ENCODE data around the gene CALU.

Gene CALU

DNA sequence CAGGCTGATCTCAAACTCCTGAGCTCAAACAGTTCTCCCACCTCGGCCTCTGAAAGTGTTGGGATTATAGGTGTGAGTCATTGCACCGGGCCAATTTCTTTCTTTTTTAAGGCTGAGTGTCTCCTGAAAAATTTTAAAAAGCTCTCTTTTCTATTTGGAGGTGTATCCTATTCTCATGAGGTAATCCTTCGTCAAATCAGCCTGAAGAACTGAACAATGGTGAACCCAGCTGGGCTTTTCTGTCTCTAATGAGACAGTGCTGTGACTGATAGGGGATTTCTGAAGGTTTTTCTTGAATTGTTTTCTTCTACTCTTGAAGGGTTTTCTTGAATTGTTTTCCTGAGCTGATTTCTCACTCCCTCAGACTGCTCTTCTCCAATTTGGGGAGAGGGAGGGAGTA is 30.9 kb upstream of the CALU start:
- Histone ChIP-seq H3K36me3 (ENCODE audit: insufficient read depth, low read length) (no peaks in the 10 kb centered on the region), H2AFZ (ENCODE audit: low read depth, low read length) (no peak overlapping the region), H3K4me1 (ENCODE audit: insufficient read depth, low read length) (no peaks in the 10 kb centered on the region), H3K4me3 (ENCODE audit: low read length) (no peak overlapping the region), H3K27me3 (ENCODE audit: insufficient read depth, low read length) (no peaks in the 10 kb centered on the region), H3K9me3 (ENCODE audit: low read length) (no peaks in the 10 kb centered on the region)

DNA sequence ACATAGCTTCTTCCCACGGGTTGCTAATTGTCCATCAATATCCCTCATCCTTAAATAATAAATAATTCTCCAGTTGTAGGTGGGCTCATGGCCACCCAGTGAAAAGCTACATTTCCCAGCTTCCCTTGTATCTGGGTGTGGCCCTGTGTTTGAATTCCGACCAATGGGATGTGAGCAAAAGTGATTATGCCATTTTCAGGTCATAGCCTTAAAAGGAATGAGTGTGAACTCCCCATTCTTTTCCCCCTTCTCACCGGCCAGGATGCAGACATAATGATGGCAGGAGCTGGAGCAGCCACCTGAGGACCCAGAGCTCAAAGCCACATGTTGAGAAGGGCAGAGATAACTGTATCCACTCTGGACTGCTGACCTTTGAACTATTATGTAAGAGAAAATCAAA is 30.3 kb upstream of the CALU start:
- Histone ChIP-seq H3K9me3 (ENCODE audit: low read length) (no peaks in the 10 kb centered on the region), H3K36me3 (ENCODE audit: insufficient read depth, low read length) (no peaks in the 10 kb centered on the region), H3K4me3 (ENCODE audit: low read length) (no peak overlapping the region), H3K27me3 (ENCODE audit: insufficient read depth, low read length) (no peaks in the 10 kb centered on the region), H2AFZ (ENCODE audit: low read depth, low read length) (no peak overlapping the region), H3K4me1 (ENCODE audit: insufficient read depth, low read length) (no peaks in the 10 kb centered on the region)

DNA sequence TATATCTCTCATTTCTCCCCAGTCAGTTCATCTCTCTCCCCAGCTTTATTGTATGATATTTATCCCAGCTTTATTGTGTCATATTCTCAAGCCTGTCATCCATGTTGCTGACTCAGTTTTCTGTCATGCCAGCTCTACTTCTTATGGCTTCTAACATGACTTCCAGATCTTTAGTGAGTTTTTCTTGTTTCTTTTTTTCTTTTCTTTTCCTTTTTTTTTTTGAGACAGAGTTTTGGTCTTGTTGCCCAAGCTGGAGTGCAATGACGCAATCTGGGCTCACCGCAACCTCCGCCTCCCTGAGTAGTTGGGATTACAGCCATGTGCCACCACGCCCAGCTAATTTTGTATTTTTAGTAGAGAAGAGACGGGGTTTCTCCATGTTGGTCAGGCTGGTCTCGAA is 28.7 kb upstream of the CALU start:
- H3K4me3 ChIP-seq (ENCODE audit: low read length): no peak overlapping the region
- H3K9me3 ChIP-seq (ENCODE audit: low read length): no peaks in the 10 kb centered on the region
- no peaks in the 10 kb centered on the region for H3K36me3 ChIP-seq (ENCODE audit: insufficient read depth, low read length)
- H3K27me3 ChIP-seq (ENCODE audit: insufficient read depth, low read length): peaks cover 3% of the 10 kb centered on the region
- no peaks in the 10 kb centered on the region for H3K4me1 ChIP-seq (ENCODE audit: insufficient read depth, low read length)
- no peak overlapping the region for H2AFZ ChIP-seq (ENCODE audit: low read depth, low read length)

DNA sequence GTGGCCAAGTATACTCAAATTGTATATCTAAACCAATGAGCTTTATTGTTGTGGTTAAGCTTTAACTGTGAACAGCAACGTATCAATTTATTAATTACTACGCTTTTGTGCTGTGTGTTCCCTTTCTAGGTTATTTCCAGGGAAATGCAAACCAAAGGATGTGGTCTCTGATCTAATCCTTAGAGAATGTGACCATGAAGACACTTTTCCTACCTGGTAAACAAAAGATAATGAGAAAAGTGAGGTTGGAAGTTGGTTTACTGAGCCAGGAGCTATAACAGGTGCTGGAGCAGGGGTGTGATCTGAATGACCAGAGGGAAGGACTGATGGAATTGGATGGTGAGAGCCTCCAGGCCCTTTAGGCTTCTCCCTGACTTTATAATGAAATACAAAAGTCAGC is 25.4 kb upstream of the CALU start:
- Histone ChIP-seq H3K36me3 (ENCODE audit: insufficient read depth, low read length) (no peaks in the 10 kb centered on the region), H2AFZ (ENCODE audit: low read depth, low read length) (no peak overlapping the region), H3K27me3 (ENCODE audit: insufficient read depth, low read length) (peaks cover 7% of the 10 kb centered on the region), H3K4me1 (ENCODE audit: insufficient read depth, low read length) (no peaks in the 10 kb centered on the region), H3K4me3 (ENCODE audit: low read length) (no peak overlapping the region), H3K9me3 (ENCODE audit: low read length) (no peaks in the 10 kb centered on the region)

DNA sequence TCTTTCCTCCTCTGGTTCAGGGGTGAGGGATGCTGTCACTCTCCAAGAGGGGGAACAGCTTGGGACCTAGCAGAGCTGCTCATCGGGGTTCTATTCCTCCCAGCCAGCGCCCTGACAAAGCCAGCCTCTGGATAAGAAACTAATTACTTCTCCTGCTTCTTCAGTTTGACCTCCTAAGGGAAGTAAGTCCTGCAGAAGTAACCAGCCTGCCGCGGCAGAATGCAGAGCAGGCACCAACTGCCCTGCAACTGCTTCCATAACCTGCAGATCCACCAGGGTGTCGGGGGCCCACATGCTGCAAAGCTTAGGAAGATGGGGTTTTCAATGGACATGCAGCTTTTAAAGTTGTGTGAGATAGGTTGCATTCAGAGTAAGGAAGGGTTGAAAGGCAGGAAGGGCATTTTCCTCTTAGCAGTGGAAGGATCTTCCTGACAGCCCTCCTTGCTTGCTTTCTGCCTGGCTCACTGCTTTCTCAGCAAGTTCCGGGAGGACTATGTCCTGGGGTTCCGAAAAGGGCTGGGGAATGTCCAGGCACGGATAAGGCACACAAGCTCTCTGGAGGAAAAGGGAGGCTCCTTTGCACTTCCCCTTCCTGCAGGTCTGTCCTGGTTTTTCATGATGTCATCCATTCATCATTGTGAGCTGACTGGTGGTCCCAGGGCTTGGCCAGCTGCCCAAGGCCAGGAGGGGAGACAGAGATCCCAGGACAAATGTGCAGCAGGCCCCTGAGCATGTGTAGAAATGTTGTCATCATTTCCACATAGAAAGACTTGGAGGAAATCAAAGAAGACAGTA is 24.3 kb upstream of the CALU start:
- Histone ChIP-seq H3K4me3 (ENCODE audit: low read length) (no peak overlapping the region), H3K4me1 (ENCODE audit: insufficient read depth, low read length) (no peaks in the 10 kb centered on the region), H3K9me3 (ENCODE audit: low read length) (no peaks in the 10 kb centered on the region), H3K36me3 (ENCODE audit: insufficient read depth, low read length) (no peaks in the 10 kb centered on the region), H2AFZ (ENCODE audit: low read depth, low read length) (no peak overlapping the region), H3K27me3 (ENCODE audit: insufficient read depth, low read length) (peaks cover 7% of the 10 kb centered on the region)

GRCh38 chr7:128718967-128719642 is 20.1 kb upstream of the CALU start:
- H3K9me3 ChIP-seq (ENCODE audit: low read length): no peaks in the 10 kb centered on the region
- no peaks in the 10 kb centered on the region for H3K4me1 ChIP-seq (ENCODE audit: insufficient read depth, low read length)
- no peak overlapping the region for H2AFZ ChIP-seq (ENCODE audit: low read depth, low read length)
- H3K36me3 ChIP-seq (ENCODE audit: insufficient read depth, low read length): no peaks in the 10 kb centered on the region
- no peak overlapping the region for H3K4me3 ChIP-seq (ENCODE audit: low read length)
- H3K27me3 ChIP-seq (ENCODE audit: insufficient read depth, low read length): peaks cover 7% of the 10 kb centered on the region

- peaks cover 10% of the 10 kb centered on the region for H3K4me1 ChIP-seq (ENCODE audit: insufficient read depth, low read length)
- peaks cover 4% of the 10 kb centered on the region for H3K27me3 ChIP-seq (ENCODE audit: insufficient read depth, low read length)
- H2AFZ ChIP-seq (ENCODE audit: low read depth, low read length): no peak overlapping the region
- no peak overlapping the region for H3K4me3 ChIP-seq (ENCODE audit: low read length)
- H3K36me3 ChIP-seq (ENCODE audit: insufficient read depth, low read length): no peaks in the 10 kb centered on the region
- H3K9me3 ChIP-seq (ENCODE audit: low read length): no peaks in the 10 kb centered on the region
Measured at GRCh38 chr7:128721376-128721775, 17.8 kb upstream of the CALU start.

DNA sequence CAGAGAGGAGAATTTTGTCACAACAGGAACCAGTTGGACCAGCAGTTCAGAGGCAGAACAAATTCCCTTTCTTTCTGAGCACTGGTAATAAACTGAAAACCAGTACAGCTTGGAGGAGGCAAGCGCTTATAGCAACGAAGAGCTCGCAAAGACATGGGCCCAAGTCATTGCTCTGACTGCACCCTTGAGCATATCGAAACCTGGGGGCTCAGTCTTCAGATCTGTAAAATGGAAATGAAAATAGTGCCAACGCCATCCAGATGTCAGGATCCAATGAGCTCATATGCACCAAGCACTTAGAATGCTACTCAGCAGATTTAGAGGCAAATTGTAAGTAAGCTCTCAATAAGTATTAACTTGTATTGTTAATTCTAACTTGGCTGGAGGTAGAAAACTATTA is 14.4 kb upstream of the CALU start:
- no peaks in the 10 kb centered on the region for H3K36me3 ChIP-seq (ENCODE audit: insufficient read depth, low read length)
- H3K9me3 ChIP-seq (ENCODE audit: low read length): no peaks in the 10 kb centered on the region
- peaks cover 16% of the 10 kb centered on the region for H3K4me1 ChIP-seq (ENCODE audit: insufficient read depth, low read length)
- H3K4me3 ChIP-seq (ENCODE audit: low read length): no peak overlapping the region
- H3K27me3 ChIP-seq (ENCODE audit: insufficient read depth, low read length): no peaks in the 10 kb centered on the region
- no peak overlapping the region for H2AFZ ChIP-seq (ENCODE audit: low read depth, low read length)

DNA sequence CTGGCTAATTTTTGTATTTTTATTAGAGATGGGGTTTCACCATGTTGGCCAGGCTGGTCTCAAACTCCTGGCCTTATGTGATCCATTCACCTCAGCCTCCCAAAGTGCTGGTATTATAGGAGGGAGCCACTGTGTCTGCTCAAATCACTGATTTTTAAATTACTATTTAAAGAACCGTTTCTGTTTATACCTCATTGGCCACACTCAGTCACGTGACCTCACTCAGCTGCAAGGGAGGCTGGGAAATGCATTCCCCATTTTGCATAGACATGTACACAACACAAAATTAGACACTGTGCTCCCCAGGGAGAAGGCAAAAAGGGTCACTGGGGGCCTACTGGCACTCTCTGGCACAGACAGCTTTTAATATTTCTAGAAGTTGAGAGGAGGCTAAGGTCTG is 13.6 kb upstream of the CALU start:
- H3K36me3 ChIP-seq (ENCODE audit: insufficient read depth, low read length): no peaks in the 10 kb centered on the region
- peaks cover 16% of the 10 kb centered on the region for H3K4me1 ChIP-seq (ENCODE audit: insufficient read depth, low read length)
- no peaks in the 10 kb centered on the region for H3K9me3 ChIP-seq (ENCODE audit: low read length)
- H3K4me3 ChIP-seq (ENCODE audit: low read length): no peak overlapping the region
- peaks cover 2% of the 10 kb centered on the region for H3K27me3 ChIP-seq (ENCODE audit: insufficient read depth, low read length)
- peak overlapping the region; percentile 92 for H2AFZ ChIP-seq (ENCODE audit: low read depth, low read length)

GRCh38 chr7:128726059-128726736 is 13.0 kb upstream of the CALU start:
- Histone ChIP-seq H3K4me3 (ENCODE audit: low read length) (no peak overlapping the region), H3K4me1 (ENCODE audit: insufficient read depth, low read length) (peaks cover 16% of the 10 kb centered on the region), H2AFZ (ENCODE audit: low read depth, low read length) (peak overlapping the region; percentile 92), H3K36me3 (ENCODE audit: insufficient read depth, low read length) (no peaks in the 10 kb centered on the region), H3K27me3 (ENCODE audit: insufficient read depth, low read length) (peaks cover 6% of the 10 kb centered on the region), H3K9me3 (ENCODE audit: low read length) (no peaks in the 10 kb centered on the region)

GRCh38 chr7:128726737-128727072 is 12.5 kb upstream of the CALU start:
- peak overlapping the region; percentile 92 for H2AFZ ChIP-seq (ENCODE audit: low read depth, low read length)
- H3K36me3 ChIP-seq (ENCODE audit: insufficient read depth, low read length): no peaks in the 10 kb centered on the region
- peaks cover 16% of the 10 kb centered on the region for H3K4me1 ChIP-seq (ENCODE audit: insufficient read depth, low read length)
- H3K27me3 ChIP-seq (ENCODE audit: insufficient read depth, low read length): peaks cover 11% of the 10 kb centered on the region
- no peak overlapping the region for H3K4me3 ChIP-seq (ENCODE audit: low read length)
- H3K9me3 ChIP-seq (ENCODE audit: low read length): no peaks in the 10 kb centered on the region

DNA sequence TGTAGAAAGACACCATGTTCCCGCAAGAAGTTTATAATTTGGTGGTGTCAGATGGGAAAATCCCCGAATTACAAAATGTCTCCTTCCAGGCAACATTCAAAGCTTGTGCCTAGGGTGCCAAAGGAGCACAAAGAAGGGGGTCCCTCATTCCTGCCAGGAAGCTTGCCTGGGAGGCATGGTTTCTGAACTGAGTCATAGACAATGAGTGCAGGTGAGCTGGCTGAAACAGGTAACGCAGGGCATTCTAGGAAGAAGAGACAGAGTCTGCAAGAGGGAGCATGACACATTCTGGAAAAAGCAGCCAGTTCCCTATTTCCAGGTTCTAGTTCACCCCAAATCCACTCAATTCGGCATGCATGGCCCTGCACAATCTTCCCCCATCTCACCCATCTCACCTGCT is 11.9 kb upstream of the CALU start:
- peaks cover 14% of the 10 kb centered on the region for H3K27me3 ChIP-seq (ENCODE audit: insufficient read depth, low read length)
- H3K36me3 ChIP-seq (ENCODE audit: insufficient read depth, low read length): no peaks in the 10 kb centered on the region
- no peaks in the 10 kb centered on the region for H3K9me3 ChIP-seq (ENCODE audit: low read length)
- H3K4me3 ChIP-seq (ENCODE audit: low read length): no peak overlapping the region
- H3K4me1 ChIP-seq (ENCODE audit: insufficient read depth, low read length): peaks cover 16% of the 10 kb centered on the region
- H2AFZ ChIP-seq (ENCODE audit: low read depth, low read length): no peak overlapping the region

DNA sequence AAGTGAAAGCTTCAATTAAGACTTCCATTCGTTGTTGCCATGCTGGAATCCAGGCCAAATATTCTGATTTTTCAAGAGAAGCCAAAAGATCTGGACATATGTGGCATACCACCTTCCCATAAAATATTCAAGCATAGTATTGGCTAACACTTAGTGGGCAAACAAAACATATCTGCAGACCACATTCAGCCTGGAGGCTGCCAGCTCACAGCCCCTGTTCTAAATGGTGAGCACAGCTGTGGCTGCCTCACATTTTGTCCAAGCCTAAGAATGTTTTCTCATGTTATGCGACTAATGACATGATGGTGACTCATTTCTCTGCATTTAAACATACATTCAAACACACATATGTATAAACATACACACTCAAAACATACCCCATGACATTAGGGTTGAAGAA is 10.6 kb upstream of the CALU start:
- Histone ChIP-seq H3K4me1 (ENCODE audit: insufficient read depth, low read length) (peaks cover 16% of the 10 kb centered on the region), H2AFZ (ENCODE audit: low read depth, low read length) (no peak overlapping the region), H3K36me3 (ENCODE audit: insufficient read depth, low read length) (no peaks in the 10 kb centered on the region), H3K27me3 (ENCODE audit: insufficient read depth, low read length) (peaks cover 24% of the 10 kb centered on the region), H3K9me3 (ENCODE audit: low read length) (no peaks in the 10 kb centered on the region), H3K4me3 (ENCODE audit: low read length) (no peak overlapping the region)

Measured in neuron (in vitro differentiated cells).